LNCAP (cell line): ENCODE data around the gene ITM2B.

Experiments used
- TF ChIP-seq, protein P1 (sequence below): fragments of 450-650 bp; IDR thresholded peaks from 2 replicates; pipeline ENCODE4 v1.5.1; 2017; ENCODE audit warnings: mild to moderate bottlenecking

Gene ITM2B

GRCh38 chr13:48292650-48293049 is 59.6 kb downstream of the ITM2B start:
- TF ChIP-seq, protein P1, sequence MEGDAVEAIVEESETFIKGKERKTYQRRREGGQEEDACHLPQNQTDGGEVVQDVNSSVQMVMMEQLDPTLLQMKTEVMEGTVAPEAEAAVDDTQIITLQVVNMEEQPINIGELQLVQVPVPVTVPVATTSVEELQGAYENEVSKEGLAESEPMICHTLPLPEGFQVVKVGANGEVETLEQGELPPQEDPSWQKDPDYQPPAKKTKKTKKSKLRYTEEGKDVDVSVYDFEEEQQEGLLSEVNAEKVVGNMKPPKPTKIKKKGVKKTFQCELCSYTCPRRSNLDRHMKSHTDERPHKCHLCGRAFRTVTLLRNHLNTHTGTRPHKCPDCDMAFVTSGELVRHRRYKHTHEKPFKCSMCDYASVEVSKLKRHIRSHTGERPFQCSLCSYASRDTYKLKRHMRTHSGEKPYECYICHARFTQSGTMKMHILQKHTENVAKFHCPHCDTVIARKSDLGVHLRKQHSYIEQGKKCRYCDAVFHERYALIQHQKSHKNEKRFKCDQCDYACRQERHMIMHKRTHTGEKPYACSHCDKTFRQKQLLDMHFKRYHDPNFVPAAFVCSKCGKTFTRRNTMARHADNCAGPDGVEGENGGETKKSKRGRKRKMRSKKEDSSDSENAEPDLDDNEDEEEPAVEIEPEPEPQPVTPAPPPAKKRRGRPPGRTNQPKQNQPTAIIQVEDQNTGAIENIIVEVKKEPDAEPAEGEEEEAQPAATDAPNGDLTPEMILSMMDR = no peak

- TF ChIP-seq, protein P1 = no peak
Observed at GRCh38 chr13:48294653-48295052, 61.6 kb downstream of the ITM2B start.

DNA sequence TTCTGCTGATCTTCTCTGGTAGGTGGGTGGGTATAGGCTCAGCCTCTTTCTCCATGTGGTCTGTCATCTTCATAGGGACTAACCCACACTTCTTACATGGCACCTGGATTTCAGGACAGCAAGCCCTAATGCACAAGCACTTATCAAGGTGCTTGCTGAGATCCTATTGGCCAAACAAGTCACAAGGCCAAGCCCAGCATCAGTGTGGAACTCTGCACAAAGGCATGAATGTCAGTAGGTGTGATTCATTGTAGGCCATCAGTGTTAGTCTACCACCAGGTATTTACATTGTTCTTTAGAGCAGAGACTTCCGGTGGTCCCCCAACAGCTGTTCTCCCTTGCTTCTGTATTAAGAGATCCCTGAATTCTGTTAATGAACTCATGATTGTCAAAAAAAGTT is 62.3 kb downstream of the ITM2B start:
- TF ChIP-seq, protein P1 = no peak

GRCh38 chr13:48296528-48296927 is 63.5 kb downstream of the ITM2B start:
- TF ChIP-seq, protein P1 = no peak

GRCh38 chr13:48297131-48297786 is 64.3 kb downstream of the ITM2B start:
- TF ChIP-seq, protein P1 = no peak

- TF ChIP-seq, protein P1 = no peak
Observed at GRCh38 chr13:48299591-48299990, 66.6 kb downstream of the ITM2B start.

DNA sequence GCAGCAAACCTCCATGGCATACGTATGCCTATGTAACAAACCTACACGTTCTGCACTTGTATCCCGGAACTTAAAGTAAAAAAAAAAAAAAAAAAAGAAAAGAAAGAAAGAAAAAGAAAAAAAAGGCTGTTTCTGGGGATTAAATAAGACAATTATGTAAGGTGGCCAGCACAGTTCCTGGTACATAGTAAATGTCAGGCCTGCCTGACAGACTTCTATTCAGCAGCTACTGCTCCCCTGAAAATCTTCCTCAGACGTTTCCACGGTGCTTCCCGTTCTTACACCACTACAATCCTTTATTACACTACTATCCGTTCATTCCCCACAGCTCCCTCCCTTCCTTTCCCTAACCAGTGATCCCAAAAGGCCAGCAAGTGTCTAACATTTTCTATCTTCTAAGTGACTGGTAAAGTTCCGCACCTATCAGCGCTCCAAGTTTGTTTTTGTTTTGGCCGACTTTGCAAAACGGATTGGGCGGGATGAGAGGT is 69.9 kb downstream of the ITM2B start:
- TF ChIP-seq, protein P1 = no peak
